SK-N-SH treated with all-trans-retinoic acid at 6 μM for 48 hours (cell line): ENCODE data around the gene RS1.

Experiments used
- ATAC-seq: fragments of 200-7000 bp; cut with Tn5 transposase; 3 replicates; pipeline ENCODE4 v1.9.1; 2020; ENCODE audit warnings: mild to moderate bottlenecking, moderate library complexity
- ARNTL ChIP-seq: fragments of 450-650 bp; formaldehyde crosslinking; IDR thresholded peaks from 2 replicates; pipeline ENCODE4 v1.5.0; 2020; ENCODE audit warnings: low read depth, mild to moderate bottlenecking, moderate library complexity, borderline replicate concordance
- BACH2 ChIP-seq: fragments of 250-450 bp; sonication (Bioruptor Pico); IDR thresholded peaks from 2 replicates; pipeline ENCODE4 v1.9.0; 2021; ENCODE audit warnings: mild to moderate bottlenecking, borderline replicate concordance
- CREB5 ChIP-seq: fragments of 250-450 bp; sonication (Bioruptor Pico); IDR thresholded peaks from 2 replicates; pipeline ENCODE4 v1.5.1; 2020; ENCODE audit warnings: low read depth, mild to moderate bottlenecking, moderate library complexity
- CSDC2 ChIP-seq: fragments of 250-450 bp; sonication (Bioruptor Pico); IDR thresholded peaks from 2 replicates; pipeline ENCODE4 v1.5.0; 2020; ENCODE audit warnings: mild to moderate bottlenecking, moderate library complexity
- ESRRG ChIP-seq: fragments of 250-450 bp; sonication (Bioruptor Pico); IDR thresholded peaks from 2 replicates; pipeline ENCODE4 v1.6.1; 2021; ENCODE audit warnings: mild to moderate bottlenecking
- GLIS3 ChIP-seq: fragments of 250-450 bp; sonication (Bioruptor Pico); IDR thresholded peaks from 2 replicates; pipeline ENCODE4 v1.5.0; 2020; ENCODE audit warnings: mild to moderate bottlenecking, moderate library complexity
- ISL1 ChIP-seq: fragments of 250-450 bp; sonication (Bioruptor Pico); IDR thresholded peaks from 2 replicates; pipeline ENCODE4 v2.1.2; 2022; ENCODE audit warnings: mild to moderate bottlenecking, moderate library complexity
- OSR1 ChIP-seq: fragments of 250-450 bp; sonication (Bioruptor Pico); IDR thresholded peaks from 2 replicates; pipeline ENCODE4 v1.8.0; 2022; ENCODE audit warnings: moderate library complexity, mild to moderate bottlenecking, inconsistent platforms
- PATZ1 ChIP-seq: fragments of 250-450 bp; sonication (Bioruptor Pico); IDR thresholded peaks from 2 replicates; pipeline ENCODE4 v1.8.0; 2020; ENCODE audit warnings: mild to moderate bottlenecking, moderate library complexity, borderline replicate concordance
- POU6F1 ChIP-seq: fragments of 250-450 bp; sonication (Bioruptor Pico); IDR thresholded peaks from 2 replicates; pipeline ENCODE4 v1.8.0; 2021; ENCODE audit warnings: low read depth, mild to moderate bottlenecking, moderate library complexity, borderline replicate concordance
- PPARA ChIP-seq: fragments of 250-450 bp; sonication (Bioruptor Pico); IDR thresholded peaks from 2 replicates; pipeline ENCODE4 v1.5.0; 2020; ENCODE audit warnings: mild to moderate bottlenecking, borderline replicate concordance
- RARB ChIP-seq: fragments of 250-450 bp; sonication (Bioruptor Pico); IDR thresholded peaks from 2 replicates; pipeline ENCODE4 v1.8.0; 2021; ENCODE audit warnings: mild to moderate bottlenecking, moderate library complexity
- SNAI2 ChIP-seq: fragments of 250-450 bp; sonication (Bioruptor Pico); IDR thresholded peaks from 2 replicates; pipeline ENCODE4 v1.5.0; 2020; ENCODE audit warnings: mild to moderate bottlenecking, moderate library complexity
- TCF4 ChIP-seq: fragments of 250-450 bp; sonication (Bioruptor Pico); IDR thresholded peaks from 2 replicates; pipeline ENCODE4 v1.8.0; 2021; ENCODE audit warnings: mild to moderate bottlenecking, moderate library complexity, borderline replicate concordance
- TOX ChIP-seq: fragments of 250-450 bp; sonication (Bioruptor Pico); IDR thresholded peaks from 2 replicates; pipeline ENCODE4 v1.8.0; 2021; ENCODE audit warnings: mild to moderate bottlenecking, moderate library complexity, borderline replicate concordance
- ZC3H10 ChIP-seq: fragments of 250-450 bp; sonication (Bioruptor Pico); IDR thresholded peaks from 2 replicates; pipeline ENCODE4 v1.5.1; 2021; ENCODE audit warnings: mild to moderate bottlenecking, moderate library complexity
- ZFP3 ChIP-seq: fragments of 250-450 bp; sonication (Bioruptor Pico); IDR thresholded peaks from 2 replicates; pipeline ENCODE4 v1.5.0; 2020; ENCODE audit warnings: mild to moderate bottlenecking, moderate library complexity
- ZFP30 ChIP-seq: fragments of 450-650 bp; formaldehyde crosslinking; IDR thresholded peaks from 2 replicates; pipeline ENCODE4 v1.5.0; 2022; ENCODE audit warnings: mild to moderate bottlenecking, moderate library complexity
- ZNF565 ChIP-seq: fragments of 450-650 bp; formaldehyde crosslinking; conservative IDR thresholded peaks from 2 replicates; pipeline ENCODE4 v1.5.0; 2020; ENCODE audit warnings: low read depth, mild to moderate bottlenecking, moderate library complexity
- ZNF70 ChIP-seq: fragments of 450-650 bp; formaldehyde crosslinking; IDR thresholded peaks from 2 replicates; pipeline ENCODE4 v1.5.0; 2020; ENCODE audit warnings: mild to moderate bottlenecking, moderate library complexity
- ZNF8 ChIP-seq: fragments of 450-650 bp; formaldehyde crosslinking; IDR thresholded peaks from 2 replicates; pipeline ENCODE4 v1.5.0; 2020; ENCODE audit warnings: mild to moderate bottlenecking, moderate library complexity
- TF ChIP-seq, protein P1 (sequence below): fragments of 250-450 bp; sonication (Bioruptor Pico); IDR thresholded peaks from 2 replicates; pipeline ENCODE4 v1.5.1; 2021; ENCODE audit warnings: mild to moderate bottlenecking, moderate library complexity
- TF ChIP-seq, protein P2 (sequence below): fragments of 250-450 bp; sonication (Bioruptor Pico); IDR thresholded peaks from 2 replicates; pipeline ENCODE4 v1.5.0; 2020; ENCODE audit warnings: mild to moderate bottlenecking, moderate library complexity

Gene RS1

GRCh38 chrX:18682979-18683387 is 11.1 kb upstream of the RS1 start:
- no peak for TF ChIP-seq PPARA (CRISPR knock-in tag)
- TF ChIP-seq ISL1: no peak
- TF ChIP-seq, protein P1, sequence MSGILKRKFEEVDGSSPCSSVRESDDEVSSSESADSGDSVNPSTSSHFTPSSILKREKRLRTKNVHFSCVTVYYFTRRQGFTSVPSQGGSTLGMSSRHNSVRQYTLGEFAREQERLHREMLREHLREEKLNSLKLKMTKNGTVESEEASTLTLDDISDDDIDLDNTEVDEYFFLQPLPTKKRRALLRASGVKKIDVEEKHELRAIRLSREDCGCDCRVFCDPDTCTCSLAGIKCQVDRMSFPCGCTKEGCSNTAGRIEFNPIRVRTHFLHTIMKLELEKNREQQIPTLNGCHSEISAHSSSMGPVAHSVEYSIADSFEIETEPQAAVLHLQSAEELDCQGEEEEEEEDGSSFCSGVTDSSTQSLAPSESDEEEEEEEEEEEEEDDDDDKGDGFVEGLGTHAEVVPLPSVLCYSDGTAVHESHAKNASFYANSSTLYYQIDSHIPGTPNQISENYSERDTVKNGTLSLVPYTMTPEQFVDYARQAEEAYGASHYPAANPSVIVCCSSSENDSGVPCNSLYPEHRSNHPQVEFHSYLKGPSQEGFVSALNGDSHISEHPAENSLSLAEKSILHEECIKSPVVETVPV (CRISPR knock-in tag): no peak
- no peak for TF ChIP-seq TOX (CRISPR knock-in tag)
- TF ChIP-seq POU6F1 (CRISPR knock-in tag): no peak
- no peak for TF ChIP-seq SNAI2 (CRISPR knock-in tag)
- no peak for TF ChIP-seq TCF4
- TF ChIP-seq, protein P2, sequence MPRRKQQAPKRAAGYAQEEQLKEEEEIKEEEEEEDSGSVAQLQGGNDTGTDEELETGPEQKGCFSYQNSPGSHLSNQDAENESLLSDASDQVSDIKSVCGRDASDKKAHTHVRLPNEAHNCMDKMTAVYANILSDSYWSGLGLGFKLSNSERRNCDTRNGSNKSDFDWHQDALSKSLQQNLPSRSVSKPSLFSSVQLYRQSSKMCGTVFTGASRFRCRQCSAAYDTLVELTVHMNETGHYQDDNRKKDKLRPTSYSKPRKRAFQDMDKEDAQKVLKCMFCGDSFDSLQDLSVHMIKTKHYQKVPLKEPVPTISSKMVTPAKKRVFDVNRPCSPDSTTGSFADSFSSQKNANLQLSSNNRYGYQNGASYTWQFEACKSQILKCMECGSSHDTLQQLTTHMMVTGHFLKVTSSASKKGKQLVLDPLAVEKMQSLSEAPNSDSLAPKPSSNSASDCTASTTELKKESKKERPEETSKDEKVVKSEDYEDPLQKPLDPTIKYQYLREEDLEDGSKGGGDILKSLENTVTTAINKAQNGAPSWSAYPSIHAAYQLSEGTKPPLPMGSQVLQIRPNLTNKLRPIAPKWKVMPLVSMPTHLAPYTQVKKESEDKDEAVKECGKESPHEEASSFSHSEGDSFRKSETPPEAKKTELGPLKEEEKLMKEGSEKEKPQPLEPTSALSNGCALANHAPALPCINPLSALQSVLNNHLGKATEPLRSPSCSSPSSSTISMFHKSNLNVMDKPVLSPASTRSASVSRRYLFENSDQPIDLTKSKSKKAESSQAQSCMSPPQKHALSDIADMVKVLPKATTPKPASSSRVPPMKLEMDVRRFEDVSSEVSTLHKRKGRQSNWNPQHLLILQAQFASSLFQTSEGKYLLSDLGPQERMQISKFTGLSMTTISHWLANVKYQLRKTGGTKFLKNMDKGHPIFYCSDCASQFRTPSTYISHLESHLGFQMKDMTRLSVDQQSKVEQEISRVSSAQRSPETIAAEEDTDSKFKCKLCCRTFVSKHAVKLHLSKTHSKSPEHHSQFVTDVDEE (CRISPR knock-in tag): no peak
- TF ChIP-seq RARB: no peak
- TF ChIP-seq ZFP3 (CRISPR knock-in tag): no peak
- TF ChIP-seq CREB5 (CRISPR knock-in tag): no peak
- no peak for TF ChIP-seq ESRRG (CRISPR knock-in tag)
- TF ChIP-seq ZNF565: no peak
- no peak for TF ChIP-seq OSR1 (CRISPR knock-in tag)
- TF ChIP-seq PATZ1: no peak
- no peak for TF ChIP-seq ZFP30 (CRISPR knock-in tag)
- TF ChIP-seq ZNF70 (CRISPR knock-in tag): no peak
- no peak for TF ChIP-seq CSDC2 (CRISPR knock-in tag)
- TF ChIP-seq GLIS3 (CRISPR knock-in tag): no peak
- TF ChIP-seq ZC3H10: no peak

DNA sequence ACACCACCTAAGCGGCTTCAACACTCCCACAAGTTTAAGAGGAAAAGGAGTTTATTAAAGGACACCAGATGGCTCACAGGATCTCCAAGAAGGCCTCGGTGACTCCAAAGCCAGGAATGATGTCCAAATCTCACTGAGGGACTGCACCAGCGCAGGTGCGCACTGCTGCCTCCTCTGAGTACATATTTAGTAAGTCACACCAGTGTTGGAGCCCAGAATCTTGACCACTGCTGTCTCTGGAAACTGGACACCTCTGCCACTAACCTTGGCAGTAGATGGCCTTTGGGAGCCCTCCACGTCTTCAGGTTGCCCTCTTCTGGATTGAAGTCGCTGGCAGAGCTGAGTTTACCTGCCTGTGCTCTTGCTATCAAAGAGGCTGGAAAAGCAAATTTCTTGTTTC is 10.1 kb upstream of the RS1 start:
- TF ChIP-seq CSDC2 (CRISPR knock-in tag) (no peak), ZNF70 (CRISPR knock-in tag) (no peak), ARNTL (CRISPR knock-in tag) (no peak), ZFP30 (CRISPR knock-in tag) (no peak), ISL1 (no peak), ZC3H10 (no peak), GLIS3 (CRISPR knock-in tag) (no peak), ZNF565 (no peak), ZNF8 (no peak), SNAI2 (CRISPR knock-in tag) (no peak), BACH2 (CRISPR knock-in tag) (no peak), OSR1 (CRISPR knock-in tag) (no peak), CREB5 (CRISPR knock-in tag) (no peak), ZFP3 (CRISPR knock-in tag) (no peak), RARB (no peak)
- TF ChIP-seq, protein P1 (CRISPR knock-in tag): no peak
- TF ChIP-seq, protein P2 (CRISPR knock-in tag): no peak
- no peak for ATAC-seq

More at GRCh38 chrX:18682979-18683387, 11.1 kb upstream of the RS1 start:
- ATAC-seq: no peak
